GM18519 (cell line): ENCODE results near the gene MFSD6.

Experiments used
- ATAC-seq: cut with Tn5 transposase; IDR thresholded peaks from one replicate; pipeline ENCODE4 v1.9.1; 2021; ENCODE audit warnings: mild to moderate bottlenecking, moderate library complexity; ENCODE audit not compliant: unreplicated experiment, low FRiP score

Gene MFSD6

GRCh38 chr2:190524928-190525327, 116.8 kb downstream of the MFSD6 start:
- ATAC-seq = no peak

GRCh38 chr2:190526105-190526750, 118.1 kb downstream of the MFSD6 start:
- ATAC-seq = no peak

- no peak for ATAC-seq
These were observed 119.1 kb downstream of the MFSD6 start for GRCh38 chr2:190527214-190527613.

- ATAC-seq = no peak
These were observed 119.8 kb downstream of the MFSD6 start for GRCh38 chr2:190527918-190528317.

GRCh38 chr2:190528521-190529001, 120.4 kb downstream of the MFSD6 start:
- ATAC-seq = no peak

- no peak for ATAC-seq
These were observed 121.5 kb downstream of the MFSD6 start for GRCh38 chr2:190529486-190530247.

GRCh38 chr2:190530248-190530900, 122.2 kb downstream of the MFSD6 start:
- ATAC-seq = no peak

GRCh38 chr2:190532581-190532980, 124.4 kb downstream of the MFSD6 start:
- no peak for ATAC-seq

GRCh38 chr2:190533175-190533967, 125.2 kb downstream of the MFSD6 start:
- ATAC-seq = peak; percentile 5

- no peak for ATAC-seq
These were observed 125.8 kb downstream of the MFSD6 start for GRCh38 chr2:190533968-190534309.

GRCh38 chr2:190534310-190535120, 126.4 kb downstream of the MFSD6 start, which contains the start of gene NEMP2:
NEMP2 (minus strand) TSS chr2:190534722; CDS start chr2:190534655, 67 bp downstream.
- peak; percentile 55 for ATAC-seq

- no peak for ATAC-seq
These were observed 126.9 kb downstream of the MFSD6 start for GRCh38 chr2:190535121-190535439.

GRCh38 chr2:190535586-190535985, 127.4 kb downstream of the MFSD6 start:
- no peak for ATAC-seq

- no peak for ATAC-seq
These were observed 129.6 kb downstream of the MFSD6 start for GRCh38 chr2:190537765-190538164.

- ATAC-seq = no peak
These were observed 130.0 kb downstream of the MFSD6 start for GRCh38 chr2:190538201-190538600.

- ATAC-seq = no peak
These were observed 131.9 kb downstream of the MFSD6 start for GRCh38 chr2:190540048-190540447.

GRCh38 chr2:190545093-190545492, 136.9 kb downstream of the MFSD6 start:
- no peak for ATAC-seq

- ATAC-seq = no peak
These were observed 137.6 kb downstream of the MFSD6 start for GRCh38 chr2:190545555-190546385.

GRCh38 chr2:190546734-190547133, 138.6 kb downstream of the MFSD6 start:
- ATAC-seq = no peak
